Forelimb muscle (tissue), 1 donor: ENCODE results near the gene PHF24. TPM values are rescaled to one million over a fixed set of nuclear protein-coding genes. Genes with fewer than 3 reads are reported as not detected.
"Not testable (repeated sequence)": the region's sequence is repeated elsewhere in the genome, so short reads cannot be mapped to it uniquely, and the experiment has no call there.

Source experiments
- DNase-seq: peaks from one replicate; pipeline ENCODE4 v3.0.0-alpha.2; 2013; ENCODE audit warnings: low read depth
- polyA plus RNA-seq: library from polyadenylated mRNA; unstranded; fragments of 120-200 nt; gene quantifications from one replicate; pipeline ENCODE4 v1.2.1, GENCODE V29; 2013; ENCODE audit not compliant: insufficient read length

PHF24 gene
- 0.09 TPM for polyA plus RNA-seq

DNA sequence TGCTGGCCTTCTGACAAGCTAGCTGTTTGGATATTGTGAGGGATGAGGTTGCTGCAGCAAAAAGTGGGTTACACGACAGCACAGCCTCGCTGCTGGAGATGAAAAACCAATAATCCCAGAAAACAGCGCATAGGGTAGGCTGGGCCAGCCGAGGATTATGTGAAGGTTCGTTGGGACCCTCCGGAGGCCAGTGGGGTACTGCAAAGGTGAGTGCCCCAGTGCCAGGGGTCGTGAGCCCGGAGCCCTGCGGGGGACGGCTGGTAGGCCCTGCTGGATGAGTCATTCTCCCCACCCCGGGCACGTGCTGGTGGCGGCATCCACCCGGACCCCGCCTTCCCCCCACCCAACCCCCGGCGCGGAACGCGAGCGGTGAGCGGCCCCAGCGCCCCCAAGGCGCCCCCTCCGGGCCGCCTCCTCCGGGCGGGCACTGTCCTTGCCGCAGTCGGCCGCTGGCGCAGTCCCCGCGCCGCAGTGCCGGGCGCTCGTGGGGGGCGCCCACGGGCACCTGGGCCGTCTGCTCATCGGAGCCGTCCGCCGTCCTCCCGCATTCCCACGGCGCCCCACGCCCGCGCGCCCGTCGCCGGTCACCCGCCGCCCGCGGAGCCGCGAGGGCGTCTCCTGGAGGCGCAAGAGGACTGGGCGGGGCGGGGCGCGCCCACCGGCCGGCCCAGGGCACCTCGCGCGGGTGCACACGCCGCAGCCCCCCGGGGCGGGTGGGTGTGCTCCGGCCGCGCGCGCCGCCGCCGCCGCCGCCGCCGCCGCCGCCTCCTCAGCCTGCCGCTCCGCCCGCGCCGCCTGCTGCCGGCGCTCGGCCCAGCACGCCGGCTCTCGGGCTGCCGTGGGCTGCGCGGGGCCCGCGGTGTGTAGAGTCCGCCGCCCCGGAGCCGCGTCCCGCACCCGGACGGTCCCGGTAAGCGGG lies at the start of gene PHF24:
Gene PHF24, plus strand, starts transcription at position 794 of the 919 bp plus-strand sequence. CDS start 13,014 bp downstream, outside the sequence.
- no peak for DNase-seq

DNA sequence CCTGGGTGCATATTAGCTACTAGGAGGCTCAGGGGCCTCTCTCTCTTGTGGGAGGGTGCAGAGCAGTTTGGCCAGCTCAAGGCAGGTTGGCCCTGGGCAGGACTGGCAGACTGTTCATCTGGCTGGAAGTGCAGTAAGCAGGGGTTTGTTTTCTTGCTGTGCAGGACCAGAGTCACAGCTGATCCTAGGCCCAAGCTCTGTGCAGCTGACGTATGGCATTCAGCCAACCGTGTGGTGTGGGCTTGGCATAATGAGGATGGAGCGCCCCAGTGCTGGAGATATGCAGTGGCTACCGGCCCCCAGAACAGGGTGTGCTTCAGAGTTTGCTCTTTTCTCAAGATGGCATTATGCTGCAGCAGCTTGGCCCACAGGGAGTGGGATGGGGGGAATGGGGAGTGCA lies 31.0 kb upstream of the PHF24 start:
- no peak for DNase-seq

DNA sequence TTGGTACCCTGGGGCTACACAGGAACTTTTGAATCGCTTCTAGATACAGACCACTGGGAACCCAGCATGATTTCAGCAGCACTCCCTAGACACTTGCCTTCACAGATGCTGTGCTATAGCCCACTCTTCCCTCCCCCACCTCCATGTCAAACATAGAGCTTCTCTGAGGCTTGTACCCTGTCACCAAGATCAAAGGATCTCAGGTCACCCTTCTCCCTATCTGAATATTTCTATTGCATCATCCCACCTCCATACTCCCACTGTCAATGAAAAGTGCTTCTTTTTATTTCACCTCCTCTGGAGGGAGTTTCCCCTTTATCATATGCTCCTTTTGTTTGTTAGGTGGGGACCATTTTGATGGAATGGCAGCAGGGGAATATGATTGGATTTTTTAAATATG lies 29.2 kb upstream of the PHF24 start:
- no peak for DNase-seq

DNA sequence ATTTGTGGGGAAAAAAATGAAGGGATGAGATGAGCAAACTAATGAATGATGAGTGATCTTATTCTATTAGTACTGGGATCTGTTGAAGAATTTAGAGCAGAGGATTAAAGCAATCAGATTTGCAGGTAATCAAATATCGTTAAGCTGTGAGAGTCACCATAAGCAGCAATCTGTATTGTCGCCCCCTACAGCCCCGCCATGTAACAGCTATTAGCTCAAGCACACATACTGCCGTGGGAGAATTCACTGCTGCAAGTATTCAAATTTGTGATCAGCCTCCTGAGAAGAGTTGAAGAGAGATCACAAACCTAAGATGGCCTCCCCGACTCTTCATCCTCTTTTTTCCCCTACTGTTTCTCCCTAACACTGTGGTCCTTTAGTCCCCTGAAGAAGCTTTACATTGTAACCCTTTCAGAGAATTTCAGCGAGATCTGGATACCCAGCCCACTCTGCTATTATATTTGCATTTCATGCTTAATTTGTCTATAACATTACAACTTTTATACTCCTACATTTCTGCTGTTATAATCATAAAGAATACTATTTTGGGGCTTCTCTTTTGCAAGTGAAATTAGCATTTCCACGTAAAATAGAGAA lies 28.5 kb upstream of the PHF24 start:
- DNase-seq: no peak

DNA sequence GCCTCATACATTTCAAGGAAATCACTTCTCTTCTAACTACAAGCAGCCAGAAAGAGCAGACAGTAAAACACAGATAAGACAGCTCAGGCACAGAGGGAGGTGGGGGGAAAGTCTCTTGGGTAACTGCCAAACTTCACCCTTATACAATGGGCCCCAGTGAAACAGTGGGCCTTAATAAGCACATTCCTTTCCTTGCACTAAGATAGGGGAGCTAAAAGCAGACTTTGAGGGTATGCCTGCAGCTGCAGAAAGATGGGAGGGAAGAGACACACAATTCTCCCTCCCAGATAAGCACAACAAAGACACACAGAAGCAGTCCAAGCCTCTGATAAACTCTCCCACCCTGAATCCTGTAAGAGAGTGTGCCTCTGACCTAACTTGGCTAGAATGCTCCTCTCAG lies 18.1 kb upstream of the PHF24 start:
- DNase-seq: not testable (repeated sequence)

DNA sequence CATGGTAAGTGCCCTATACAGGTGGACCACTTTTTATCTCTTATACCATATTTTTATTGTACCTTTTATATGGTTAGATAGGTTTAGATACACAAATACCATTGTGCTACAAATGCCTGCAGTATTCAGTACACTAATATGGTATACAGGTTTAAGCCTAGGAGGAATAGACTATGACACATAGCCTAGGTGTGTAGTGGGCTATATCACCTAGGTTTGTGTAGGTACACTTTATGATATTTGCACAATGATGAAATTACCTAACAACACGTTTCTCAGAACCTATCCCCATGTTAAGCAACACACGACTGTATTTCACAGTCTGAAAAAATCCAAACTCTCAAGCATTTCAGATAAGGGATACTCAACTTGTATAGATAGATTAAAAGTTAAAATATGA lies 9.6 kb upstream of the PHF24 start:
- DNase-seq: no peak

DNA sequence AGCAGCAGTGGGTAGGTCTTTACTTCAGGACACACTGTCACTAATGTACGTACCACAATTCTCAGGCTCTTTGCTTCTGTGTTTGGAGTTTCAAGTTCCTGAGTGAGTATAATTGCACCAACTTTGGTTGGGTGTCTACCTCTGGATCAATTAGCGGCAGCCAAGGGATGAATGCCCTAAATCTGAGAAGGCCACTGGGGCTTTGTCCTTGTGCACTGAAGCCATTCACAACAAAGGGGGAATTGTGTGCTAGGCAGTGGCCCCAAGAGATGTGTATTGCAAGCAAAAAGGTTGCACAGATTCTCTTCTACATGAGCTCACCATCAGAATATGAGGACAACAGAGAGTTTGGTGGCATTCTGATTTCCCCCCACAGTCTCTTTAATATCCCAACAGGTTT lies 3.9 kb upstream of the PHF24 start:
- DNase-seq: no peak

DNA sequence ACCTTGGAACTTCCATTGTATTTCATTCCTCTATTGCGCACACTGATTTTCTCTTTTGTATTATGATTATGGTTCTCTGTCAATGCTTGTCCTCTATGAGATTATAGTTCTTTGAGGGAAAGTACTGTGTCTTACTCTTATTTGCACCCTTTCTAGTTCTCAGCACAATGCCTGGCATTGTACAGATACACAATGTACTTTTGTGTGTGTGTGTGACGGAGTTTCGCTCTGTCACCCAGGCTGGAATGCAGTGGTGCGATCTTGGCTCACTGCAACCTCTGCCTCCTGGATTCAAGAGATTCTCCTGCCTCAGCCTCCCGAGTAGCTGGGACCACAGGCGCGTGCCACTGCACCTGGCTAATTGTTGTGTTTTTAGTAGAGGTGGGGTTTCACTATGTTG lies 2.0 kb upstream of the PHF24 start:
- DNase-seq: not testable (repeated sequence)

DNA sequence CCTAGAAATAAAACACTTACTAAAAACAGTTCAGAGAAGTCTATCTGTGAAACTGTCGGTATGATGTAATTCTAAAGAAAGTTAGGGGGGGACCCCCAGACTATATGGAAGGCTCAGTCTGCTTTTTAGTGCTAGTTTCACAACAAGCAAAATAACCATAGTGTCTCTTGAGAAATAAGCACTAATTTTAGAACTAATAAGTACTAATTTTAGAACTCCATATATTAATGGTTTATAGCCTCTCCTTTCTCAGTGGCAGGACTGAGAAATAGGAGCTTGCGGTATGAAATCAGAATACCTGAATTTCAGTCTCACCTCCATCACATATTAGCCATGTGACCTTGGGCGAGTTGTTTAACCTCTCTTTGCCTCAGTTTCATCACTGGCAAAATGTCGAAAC lies 1.4 kb upstream of the PHF24 start:
- no peak for DNase-seq

DNA sequence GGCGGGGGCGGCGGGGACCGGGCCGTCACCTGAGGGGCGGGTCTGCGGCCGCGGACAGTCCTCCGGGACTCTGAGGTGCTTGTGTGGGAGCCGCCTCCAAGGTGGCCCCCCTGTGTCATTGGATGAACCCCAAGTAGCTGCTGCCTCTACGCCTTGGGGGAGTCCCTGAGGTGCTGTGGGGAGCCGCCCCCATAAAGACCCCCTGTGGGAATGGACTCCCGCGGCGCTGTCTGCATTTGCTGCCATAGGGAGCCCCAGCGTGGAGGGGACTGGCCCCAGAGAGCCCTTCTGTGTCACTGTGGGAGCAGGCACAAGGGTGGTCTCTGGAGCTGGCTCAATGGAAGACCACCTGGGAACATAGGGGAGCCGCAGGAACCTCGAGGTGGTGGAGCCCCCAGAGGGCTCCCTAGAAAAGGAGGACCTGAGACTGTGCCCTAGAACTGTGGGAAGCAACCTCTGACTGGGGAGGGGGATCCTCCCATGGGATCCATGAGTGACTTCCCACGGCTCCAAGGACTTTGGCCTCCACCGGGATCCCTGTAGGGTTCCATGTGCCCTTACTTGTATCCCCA lies 412 bp downstream of the PHF24 start:
- no peak for DNase-seq

DNA sequence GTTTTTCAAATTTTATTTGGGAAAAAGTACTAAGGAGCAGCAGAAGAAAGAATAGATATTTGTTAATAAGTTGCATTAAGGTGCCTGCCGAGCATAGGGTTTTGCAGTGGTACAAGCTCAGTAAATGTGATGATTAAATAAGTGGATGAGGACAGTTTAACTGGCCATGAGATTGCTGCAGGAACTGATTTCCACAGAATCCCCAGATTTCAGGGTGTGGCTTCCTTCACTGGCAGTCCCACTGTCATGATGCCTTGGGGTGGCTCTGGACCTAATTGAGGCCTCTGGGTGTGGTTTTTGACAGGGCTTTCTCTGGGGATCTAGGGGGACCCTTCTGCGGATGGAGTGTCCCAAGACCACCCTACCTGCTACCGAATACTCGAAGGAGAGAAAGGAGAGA lies 1.4 kb downstream of the PHF24 start:
- no peak for DNase-seq

DNA sequence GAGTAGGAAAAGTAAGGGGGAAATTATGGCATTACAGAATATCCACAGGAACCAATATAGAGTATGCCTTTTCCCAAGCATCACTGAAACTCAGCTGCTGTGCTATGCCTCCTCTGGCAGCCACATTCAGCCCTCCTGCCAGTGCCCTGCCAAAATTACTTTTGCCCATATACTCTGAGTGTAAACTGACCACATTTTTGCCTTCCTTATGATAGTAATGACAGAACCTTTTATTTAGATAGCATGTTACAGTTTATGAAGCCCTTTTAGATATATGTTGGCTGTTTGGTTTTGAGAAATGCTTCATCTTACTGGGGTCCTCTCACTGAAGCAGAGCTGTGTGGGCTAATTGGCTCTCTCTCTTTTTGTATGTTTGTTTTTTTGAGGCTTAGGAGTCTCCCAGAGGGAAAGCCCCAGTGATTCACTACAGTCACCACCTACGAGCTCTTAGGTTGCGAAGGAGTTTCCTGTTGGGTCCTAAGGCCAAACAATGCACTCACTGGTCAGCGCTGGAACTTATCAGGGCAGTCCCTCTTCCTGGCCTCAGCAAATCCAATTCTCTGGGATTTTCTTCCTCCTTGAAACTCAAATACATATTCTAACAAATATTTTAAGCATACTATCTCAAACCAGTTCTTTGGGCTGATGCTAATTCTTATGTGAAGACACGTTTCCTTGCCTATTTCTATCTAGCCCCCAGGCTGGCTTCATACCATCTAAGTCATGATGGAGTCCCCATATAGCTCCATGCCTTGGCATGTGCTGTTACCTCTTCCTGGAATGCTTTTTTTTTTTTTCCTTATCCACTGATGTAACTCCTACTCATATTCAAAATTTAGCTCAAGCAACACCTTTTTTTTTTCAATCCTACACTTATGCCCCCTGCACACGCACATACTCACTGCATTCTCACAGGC lies 3.7 kb downstream of the PHF24 start:
- no peak for DNase-seq

DNA sequence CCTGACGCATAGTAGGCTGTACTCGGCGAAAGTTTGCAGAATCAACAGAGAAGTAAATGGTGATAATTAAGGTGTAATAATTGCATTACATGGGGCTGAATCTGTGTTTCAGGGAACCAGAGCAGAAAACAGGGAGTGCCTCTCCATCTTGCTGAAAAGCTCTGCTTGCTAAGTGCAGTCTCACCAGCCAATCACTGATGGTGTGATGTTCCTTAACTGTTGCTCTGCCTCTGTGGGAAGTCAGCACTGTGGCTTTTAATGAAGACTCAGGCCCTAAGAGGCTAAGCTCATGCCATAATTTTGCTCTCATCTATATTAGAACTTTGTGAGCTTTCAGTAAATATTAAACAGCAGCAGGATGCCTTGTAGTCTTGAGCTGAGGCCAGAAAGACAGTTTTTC lies 4.5 kb downstream of the PHF24 start:
- no peak for DNase-seq

DNA sequence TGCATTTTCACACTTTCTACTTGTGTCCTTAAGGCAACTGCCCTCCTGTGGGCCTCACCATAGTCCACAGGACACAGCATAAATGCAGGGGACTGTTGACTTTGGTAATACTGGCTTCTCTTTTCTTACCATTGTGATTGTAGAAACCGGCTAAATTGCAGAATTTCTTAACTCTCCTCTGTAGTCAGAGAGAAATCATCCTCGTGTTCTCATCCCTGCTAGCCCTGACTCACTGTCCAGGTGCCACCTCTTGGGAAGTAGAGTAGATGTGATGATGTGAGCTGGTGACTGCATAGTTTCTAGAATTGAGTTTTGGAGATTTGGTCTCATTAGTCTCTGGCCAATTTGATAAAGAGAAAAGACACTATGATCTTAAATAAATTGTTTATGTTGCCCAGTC lies 5.5 kb downstream of the PHF24 start:
- DNase-seq: no peak

DNA sequence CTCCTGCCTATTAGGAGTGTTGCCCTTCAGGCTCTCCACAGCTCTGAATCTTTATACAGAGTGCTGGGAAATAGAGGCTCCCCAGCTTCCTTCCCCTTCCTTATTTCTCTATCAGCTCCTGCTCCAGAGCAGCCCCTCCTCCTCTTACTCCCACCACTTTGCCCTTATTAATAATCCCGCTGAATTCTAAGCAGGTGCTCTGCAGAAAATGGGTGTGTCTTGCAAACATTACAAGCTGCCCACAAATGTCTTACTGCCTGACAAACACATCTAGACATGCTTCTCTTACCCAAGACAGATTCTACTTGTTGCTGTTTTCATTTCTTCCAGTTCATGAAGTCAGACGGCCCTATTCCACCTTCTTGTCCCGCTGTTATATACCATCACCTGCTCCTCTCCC lies 6.4 kb downstream of the PHF24 start:
- DNase-seq: no peak

DNA sequence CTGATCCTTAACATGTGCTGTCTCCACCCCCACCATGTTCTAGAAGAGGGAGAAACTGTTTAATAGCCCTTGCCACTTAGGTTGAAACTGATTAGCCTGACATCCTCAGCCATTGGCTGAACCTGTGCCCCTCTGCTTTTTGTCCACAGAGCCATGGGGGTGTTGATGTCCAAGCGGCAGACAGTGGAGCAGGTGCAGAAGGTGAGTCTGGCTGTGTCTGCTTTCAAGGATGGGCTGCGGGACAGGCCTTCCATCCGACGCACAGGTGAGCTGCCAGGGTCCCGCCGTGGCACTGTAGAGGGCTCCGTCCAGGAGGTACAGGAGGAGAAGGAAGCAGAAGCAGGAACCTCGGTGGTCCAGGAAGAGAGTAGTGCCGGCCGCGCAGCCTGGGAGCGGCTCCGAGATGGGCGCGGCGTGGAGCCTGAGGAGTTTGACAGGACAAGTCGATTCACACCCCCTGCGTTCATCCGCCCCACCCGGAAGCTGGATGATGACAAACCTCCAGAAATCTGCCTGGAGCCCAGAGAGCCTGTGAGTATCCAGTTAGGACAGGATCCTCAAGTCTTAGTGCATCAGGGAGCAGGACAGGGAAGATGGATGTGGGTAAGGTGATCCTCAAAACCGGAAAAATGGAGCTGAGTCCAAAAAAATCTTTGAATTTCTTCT lies 13.2 kb downstream of the PHF24 start:
- no peak for DNase-seq

DNA sequence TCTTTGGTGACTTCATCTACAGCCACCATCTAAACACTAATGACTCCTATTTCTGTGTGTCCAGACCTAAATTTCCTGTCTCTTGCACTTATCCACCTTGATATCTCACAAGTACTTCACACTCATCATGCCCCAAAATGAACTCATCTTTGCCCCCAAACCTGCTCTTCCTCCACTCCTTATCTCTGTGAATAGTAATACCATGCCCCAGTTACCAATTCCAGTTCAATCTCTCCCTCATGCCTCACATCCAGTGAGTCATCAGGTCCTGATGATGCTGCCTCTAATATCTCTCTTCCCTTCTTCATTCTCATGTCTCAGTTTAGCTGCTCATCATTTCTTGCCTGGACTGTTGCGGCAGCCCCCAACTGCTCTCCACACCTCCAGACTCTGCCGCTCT lies 16.6 kb downstream of the PHF24 start:
- DNase-seq: no peak

DNA sequence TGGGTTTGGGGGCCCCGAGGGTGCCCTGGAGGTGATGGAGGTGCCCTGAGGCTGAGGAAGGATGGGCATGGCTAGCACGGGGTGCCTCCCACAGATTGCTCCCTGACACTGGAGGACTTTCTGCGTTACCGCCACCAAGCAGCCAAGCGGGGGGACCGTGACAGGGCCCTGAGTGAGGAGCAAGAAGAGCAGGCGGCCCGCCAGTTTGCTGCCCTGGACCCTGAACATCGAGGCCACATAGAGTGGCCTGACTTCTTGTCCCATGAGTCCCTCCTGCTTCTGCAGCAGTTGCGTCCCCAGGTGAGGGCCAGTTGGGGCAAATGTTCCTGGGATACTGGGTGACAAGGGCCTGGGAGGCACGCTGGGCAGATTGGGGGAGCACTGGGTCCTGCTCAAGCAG lies 18.4 kb downstream of the PHF24 start:
- DNase-seq: no peak

DNA sequence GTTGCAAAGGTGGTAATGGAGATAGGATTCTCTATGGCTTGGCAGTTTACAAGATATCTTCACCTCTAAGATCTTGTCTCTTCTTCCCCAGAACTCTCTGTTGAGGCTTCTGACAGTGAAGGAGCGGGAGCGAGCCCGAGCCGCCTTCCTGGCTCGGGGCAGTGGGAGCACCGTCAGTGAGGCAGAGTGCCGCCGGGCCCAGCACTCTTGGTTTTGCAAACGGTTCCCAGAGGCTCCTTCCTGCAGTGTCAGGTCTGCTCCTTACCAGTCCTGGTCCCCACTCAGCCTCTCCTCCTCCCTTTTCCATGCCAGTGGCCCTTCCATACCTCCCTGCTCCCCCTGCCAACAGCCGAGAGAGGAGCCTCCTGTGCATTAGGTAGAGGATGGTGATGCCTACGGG lies 18.9 kb downstream of the PHF24 start:
- DNase-seq: no peak

DNA sequence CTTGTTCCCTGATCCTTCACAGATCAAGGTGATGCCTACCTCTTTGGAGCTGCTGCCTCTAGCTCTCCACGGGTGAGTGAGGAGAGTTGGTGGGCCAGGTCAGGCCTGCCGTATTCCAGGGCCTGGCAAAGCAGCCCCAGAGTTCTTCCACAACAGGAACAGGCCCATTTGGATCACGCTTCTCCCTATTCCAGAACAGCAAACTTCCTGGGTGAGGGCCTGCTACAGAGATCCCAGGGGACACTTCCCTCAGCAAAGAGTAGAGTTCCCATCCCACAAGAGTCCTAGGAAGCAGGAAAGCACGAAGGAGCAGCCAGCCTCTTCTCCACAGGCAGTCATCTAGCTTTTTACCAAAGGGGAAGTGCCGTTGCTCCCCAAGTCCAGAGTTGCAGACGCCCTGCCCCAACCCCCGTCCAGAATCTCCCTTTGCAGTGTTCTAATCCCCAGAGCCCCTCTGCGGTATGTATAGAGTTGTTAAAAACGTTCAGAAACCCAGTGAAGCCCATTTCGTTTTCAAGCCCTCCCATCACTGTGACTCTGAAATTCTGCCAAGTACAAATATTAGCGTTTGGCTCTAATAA lies 22.2 kb downstream of the PHF24 start:
- DNase-seq: no peak

DNA sequence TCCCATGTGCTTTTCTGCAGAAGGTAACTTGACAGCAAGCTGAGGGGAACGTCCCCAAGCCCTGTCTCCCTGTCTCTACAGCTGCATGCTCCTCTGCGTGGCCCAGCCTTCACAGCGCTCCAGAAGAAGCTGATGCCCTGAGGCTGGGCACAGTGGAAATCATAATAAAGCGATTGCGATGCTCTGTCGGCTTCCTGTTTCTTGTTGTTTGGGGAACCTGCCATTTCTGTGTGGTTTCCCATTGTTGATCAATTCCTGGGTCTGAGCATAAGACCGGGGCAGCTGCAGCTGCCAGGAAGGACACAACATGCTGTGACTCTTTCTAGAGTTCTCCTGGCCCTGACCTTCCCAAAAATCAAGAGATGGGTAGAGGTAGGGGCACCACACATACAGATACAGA lies 24.3 kb downstream of the PHF24 start:
- DNase-seq: no peak
